CD4-positive, alpha-beta T cell treated with Interleukin-6 at 100 ng/mL for 8 hours (primary cell): ENCODE results near the gene MDFIC2.
"Not testable (repeated sequence)": the region's sequence is repeated elsewhere in the genome, so short reads cannot be mapped to it uniquely, and the experiment has no call there.

Experiments
- DNase-seq: peaks from one replicate; pipeline ENCODE4 v3.0.0-alpha.2; 2020; ENCODE audit warnings: mixed read lengths, low spot score

Gene MDFIC2

DNA sequence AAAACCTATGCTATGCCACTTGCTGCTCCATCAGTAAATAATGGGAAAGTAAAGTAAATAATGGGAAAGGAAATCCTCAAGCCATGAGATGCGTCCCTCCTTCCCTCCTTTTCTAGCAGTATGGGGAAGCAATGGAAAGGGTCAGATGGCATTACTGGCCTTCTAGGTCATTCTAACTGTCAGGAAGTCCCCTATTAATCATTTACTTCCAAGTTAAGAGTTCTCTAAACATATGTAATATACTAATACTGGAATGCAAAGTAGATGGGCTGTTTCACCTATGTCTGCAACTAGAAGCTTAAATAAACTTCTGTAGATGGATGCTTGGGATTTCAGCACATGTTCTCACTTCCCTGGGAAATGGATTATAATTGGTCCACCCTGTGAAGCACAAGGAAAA, 55.9 kb downstream of the MDFIC2 start:
- DNase-seq, result no peak

DNA sequence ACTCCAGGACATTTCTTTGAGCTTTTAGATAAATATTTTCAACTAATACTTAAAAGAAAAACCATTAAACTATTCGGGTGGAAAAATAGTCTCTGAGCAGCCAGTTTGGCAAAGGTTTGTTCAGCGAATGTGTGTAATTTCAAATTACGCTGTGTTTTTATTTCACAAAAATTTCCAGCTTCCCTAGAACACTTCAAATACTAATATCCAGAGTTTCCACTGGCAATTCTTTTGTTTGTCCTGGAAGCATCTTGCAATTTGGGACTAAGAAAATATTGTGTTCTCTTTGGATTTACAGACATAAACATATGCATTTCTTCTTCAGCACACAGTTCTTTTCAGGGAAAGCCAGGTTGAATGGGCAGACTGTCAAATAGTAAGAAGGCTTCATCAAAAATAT, 61.9 kb downstream of the MDFIC2 start:
- DNase-seq, result no peak

DNA sequence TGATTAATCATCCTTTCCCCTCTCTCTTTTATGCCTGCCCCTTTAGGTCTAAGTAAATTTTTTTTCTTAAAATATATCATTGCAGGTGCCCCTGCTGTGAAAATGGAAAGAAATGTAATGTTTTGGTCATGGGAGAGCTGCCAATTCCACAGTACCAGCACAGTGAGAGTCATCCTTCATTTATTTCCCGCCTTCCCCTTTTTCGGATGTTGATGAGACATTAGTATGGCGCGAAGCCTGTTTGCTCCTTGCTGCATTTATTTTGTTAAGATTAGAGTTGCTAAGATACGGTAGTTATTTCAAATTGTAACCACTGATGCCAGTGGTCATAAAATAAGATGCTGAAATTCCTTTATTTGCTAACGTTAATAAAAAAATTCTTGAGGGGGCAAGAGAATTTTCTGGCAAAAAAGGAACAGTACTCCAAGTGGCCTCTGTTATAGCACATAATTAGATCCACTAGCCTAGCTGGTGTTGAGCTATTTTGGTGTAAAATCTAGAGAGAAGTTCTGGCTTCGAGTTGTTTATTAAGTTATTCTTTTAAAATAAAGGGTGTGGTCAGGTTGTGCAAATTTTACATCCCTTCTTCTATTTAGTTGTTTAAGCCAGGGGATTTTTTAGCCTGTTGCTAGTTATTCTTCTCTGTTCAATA, 62.8 kb downstream of the MDFIC2 start:
- DNase-seq, result no peak

DNA sequence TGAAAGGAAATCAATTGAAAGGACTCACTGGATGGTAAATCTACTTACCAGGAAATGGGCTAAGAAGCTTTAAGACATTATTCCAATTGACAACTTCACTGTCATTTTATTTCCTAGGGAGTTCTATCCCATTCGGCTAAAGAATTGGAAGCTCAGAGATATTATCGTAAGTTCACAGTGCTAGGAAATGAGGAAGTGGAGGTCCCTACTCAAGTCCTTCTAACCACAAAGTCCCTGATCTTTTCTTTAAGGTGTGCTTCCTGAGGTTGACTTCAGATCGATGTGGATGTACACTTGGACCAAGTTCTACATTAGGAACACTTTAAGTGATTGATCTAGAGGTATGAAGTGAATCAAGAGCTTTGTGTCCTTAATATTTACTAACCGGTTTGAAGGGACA, 63.6 kb downstream of the MDFIC2 start:
- DNase-seq, result no peak

DNA sequence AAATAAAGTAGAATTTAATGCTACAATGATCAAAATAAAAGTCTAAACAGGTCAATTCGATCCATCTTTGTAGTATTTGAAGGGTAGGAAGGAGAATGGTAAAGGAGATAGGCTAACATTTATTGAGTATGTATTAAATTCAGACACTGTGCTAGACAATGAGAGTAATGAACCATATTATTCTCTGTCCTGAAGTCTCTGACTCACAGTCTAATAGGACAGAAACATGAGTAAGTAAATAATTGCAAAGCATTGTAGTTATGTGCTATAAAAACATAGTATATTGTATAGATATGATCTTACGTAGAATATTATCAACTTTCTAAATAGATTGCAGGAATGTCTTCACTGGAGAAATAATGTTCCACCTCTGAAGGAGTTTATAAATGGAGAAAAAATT, 64.5 kb downstream of the MDFIC2 start:
- DNase-seq, result no peak

DNA sequence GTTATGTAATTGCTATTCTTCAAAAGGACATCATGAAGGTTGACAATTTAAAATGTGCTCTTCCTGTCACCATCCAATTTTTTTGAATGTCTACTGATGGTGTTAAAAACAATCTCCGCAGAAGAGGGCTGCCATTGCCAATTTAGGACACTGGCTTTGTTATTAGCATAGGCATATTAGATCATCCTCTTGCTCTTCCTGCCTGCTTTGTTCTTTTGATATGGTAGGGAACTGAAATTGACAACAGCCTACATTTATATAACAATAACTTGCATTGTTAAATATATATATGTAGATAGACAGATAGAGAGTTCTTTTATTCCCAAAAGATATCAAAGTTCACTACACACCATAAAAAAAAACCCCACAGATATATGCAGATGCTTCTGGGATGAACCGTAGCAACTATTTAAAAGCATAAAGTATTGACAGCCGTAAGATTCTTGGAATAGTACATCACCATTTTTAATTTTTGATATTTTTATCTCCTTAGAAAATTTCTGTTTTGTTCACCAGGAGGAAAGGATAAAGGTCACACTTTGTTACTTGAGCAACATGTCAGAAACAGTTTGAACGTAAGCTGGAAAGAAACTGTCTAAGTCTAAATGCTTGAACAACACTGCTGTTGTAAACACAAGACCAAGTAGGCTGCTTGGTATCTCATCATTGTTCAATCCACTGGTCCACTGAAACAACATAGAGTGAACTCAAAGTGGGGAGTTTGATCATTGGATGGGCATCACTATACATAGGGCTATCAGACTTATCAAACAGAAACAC, 66.5 kb downstream of the MDFIC2 start:
- no peak for DNase-seq

DNA sequence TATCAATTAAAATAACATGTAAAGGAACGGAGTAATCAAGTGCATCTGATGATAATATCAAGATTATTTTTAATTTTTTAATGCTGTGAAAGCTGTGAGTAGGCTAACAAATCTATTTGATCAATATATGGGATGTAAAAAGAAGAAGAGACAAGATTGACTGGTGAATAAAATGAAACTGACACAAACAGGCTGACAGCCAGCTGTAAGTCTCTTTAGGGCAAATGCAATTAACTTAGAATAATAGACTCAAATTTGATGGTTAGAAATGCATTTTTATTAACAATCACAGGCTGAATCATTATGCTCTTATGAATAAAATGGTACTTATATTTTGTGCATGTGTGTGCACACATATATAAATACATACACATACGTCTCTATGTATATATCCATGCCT, 68.0 kb downstream of the MDFIC2 start:
- DNase-seq, result no peak

DNA sequence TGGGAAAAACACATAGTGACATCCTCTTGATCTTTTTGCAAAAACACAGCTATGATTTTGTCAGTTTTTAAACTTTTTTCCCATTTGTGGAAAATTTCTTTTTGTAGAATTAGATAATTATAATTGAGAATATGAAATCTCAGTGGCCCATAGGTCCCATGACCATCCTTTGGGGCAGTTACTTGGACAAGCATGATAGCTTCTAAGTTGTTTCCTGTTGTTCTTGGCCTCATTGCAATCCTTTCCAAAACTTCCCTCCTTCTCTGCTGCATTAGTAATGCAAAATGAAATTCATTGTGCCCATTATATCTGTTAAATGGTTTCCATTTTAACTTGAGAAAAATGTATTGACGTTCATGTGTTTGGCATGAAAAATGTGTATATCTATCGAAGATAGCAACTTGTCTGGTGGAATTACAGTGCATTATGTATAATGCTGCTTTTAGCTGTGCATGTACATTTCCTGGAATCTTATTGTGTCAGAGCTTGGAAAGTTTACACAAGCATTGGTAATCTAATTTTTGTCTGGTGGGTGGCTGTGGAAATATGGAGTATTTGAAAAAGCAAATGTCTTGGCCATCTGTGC, 70.0 kb downstream of the MDFIC2 start:
- no peak for DNase-seq

DNA sequence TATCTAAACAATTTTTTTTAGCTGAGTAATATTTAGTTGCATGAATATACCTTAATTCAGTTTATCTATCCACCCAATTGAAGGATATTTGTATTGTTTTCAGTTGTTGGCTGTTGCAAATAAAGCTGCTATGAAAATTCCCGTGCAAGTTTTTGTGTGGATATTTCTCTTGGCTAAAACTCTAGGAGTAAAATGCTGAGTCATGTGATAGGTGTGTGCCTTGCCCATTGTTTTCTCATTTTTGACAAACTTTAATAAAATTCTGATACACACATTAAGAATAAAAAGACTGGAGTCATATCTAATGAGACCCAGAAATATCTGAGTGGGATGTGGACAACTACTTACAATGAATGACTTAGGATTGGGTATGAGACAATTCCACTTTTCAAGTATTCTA, 78.6 kb downstream of the MDFIC2 start:
- no peak for DNase-seq

DNA sequence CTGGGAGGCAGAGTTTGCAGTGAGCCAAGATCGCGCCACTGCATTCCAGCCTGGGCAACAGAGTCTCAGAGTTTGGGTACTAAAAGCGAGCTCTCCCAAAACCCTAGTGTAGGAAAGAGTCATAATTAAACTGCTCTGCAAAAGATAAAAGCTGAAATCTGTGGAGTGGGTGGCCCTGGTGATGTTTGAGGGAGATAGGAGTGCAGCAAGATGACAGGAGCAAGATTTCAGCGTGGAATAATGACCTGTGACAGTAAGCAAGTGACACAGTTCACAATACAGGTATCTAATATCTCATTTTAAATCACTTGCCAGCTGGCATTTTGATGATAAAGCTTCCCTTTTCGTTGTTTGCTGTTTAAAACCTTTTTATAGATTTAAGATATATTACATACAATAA, 79.3 kb downstream of the MDFIC2 start:
- no peak for DNase-seq

DNA sequence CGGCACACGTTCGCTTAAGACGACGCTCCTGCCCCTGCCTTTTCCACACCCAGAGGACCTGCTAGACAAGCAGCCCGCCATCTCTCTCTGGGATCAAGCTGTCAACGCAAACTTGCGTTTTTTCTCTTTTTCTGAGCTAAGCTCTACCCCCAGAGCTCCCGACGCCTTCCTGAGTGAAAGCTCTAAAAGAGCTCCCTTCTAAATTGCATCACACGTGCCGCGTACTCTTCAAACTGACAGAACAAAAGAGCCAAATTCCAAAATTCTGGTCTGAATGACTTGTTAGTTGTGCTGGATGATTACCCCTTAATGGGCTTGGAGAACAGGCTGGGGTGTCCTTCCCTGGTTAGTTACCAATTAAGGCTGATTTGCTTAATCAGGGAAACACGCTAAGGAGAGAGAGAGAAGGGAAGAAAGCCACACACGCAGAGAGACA, 81.2 kb downstream of the MDFIC2 start:
- no peak for DNase-seq

DNA sequence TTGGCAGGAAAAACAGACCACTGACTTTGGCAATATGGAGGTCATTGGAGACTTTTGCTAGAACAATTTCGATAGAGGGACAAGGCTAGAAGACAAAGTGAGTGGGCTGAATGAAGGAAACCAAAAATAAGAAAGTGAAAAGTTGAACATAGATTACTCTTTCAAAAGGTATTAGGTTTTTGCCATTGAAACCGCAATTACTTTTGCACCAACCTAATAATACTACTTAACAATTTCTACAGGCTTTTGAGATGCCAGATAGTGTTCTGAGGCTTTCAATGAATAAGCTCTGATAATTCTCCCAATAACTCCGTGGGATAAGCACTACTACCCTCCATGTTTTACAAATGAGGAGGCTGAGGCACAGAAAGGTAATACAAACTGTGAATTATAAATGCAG, 85.0 kb downstream of the MDFIC2 start:
- no peak for DNase-seq

DNA sequence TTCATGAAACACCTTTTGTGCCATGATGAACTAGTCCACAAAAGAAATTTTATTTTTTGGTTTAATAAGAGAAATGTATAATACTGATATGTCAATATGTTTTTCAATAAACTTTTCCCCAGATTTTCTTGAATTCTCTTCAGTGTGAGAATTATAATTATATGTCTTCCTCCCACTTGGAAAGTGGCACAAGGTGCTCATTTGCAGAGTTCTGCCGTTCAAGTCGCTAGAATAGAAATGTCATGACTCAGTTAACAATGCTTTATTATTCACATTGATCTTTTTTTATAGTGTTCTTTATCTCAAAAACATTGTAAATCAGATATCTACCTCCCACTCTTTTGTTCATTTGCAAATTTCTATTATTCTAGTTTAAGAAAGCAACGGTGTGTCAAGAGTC, 87.3 kb downstream of the MDFIC2 start:
- no peak for DNase-seq

DNA sequence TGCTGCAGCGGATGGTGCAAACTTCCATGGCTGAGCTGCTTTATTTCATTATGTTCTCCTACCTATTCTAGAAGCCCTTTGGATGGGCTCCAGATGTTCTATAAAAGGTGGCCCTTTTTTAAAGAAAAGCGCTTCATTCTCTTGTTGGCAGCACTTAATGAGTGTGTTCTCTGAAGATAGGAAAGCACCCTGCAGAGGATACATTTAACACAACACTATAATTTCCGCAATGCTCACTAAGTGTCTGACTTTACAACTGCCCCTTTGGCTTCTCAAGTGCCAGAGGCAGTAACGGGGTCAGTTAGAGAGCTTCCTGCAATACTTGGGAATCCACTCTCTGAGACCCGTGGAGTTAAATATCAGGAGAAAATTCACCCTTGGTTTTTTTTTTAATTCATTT, 88.1 kb downstream of the MDFIC2 start:
- no peak for DNase-seq

DNA sequence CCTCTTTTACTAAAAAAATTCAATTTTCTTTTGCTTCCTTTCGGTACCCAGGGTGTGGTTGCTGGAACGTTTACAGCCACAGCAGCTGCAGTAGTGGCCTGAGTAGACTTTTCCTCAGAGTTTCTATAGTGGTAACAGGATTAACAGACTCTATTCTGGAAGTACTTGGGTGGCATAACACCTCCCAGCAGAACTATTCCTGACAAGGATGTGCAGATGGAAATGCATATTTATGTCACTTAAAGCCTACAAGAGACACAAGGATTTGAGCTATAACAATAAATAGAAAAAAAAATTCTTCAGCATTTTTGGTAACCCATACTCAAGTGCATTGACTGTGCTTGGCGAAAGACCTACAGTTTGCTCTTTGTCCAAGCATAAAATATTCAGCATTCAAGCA, 94.0 kb downstream of the MDFIC2 start:
- DNase-seq, result no peak

DNA sequence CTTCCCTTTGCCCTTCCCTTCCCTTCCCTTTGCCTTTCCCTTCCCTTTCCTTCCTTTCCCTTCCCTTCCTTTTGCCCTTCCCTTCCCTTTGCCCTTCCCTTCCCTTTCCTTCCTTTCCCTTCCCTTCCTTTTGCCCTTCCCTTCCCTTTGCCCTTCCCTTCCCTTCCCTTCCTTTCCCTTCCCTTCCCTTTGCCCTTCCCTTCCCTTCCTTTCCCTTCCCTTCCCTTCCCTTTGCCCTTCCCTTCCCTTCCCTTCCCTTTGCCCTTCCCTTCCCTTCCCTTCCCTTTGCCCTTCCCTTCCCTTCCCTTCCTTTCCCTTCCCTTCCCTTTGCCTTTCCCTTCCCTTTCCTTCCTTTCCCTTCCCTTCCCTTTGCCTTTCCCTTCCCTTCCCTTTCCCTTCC, 101.2 kb downstream of the MDFIC2 start:
- not testable (repeated sequence) for DNase-seq

DNA sequence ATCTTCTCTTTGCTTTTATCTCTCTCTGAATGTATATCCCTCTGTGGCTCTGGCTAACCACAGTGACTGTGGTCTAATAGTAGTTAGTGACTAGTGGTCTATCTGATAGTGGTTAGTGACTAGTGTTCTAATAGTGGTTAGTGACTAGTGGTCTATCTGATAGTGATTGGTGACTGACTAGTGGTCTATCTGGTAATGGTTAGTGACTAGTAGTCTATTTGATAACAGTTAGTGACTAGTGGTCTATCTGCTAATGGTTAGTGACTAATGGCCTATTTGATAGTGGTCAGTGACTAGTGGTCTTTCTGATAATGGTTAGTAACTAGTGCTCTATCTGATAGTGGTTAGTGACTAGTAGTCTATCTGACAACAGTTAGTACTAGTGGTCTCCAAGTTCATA, 110.5 kb downstream of the MDFIC2 start:
- no peak for DNase-seq

DNA sequence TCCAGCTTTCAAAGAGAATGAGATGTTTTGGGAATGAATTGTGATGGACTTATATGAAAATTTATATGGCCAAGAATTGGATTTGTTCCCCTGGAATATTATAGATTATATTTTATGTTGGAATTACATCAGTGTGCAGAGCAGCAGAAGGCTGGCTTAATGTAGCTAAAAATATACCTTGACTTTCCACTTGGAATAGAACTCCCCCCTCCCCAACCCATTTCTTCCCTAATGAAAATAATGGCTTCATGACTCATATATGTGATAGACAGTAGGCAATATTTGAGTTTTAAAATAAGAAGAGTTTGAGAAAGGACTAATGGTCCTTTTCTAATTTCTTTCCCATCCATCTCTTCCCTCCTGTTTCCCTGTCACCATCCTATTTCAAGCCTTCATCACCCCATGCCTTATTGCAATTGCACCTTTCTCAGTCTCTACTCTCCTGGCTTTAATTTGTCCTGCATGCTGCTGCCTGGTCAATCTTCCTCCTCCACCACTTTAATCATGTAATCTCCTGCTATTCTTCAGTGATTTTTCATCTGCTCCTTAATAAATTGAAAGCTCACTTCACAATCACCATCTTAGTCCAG, 122.5 kb downstream of the MDFIC2 start:
- DNase-seq, result no peak

DNA sequence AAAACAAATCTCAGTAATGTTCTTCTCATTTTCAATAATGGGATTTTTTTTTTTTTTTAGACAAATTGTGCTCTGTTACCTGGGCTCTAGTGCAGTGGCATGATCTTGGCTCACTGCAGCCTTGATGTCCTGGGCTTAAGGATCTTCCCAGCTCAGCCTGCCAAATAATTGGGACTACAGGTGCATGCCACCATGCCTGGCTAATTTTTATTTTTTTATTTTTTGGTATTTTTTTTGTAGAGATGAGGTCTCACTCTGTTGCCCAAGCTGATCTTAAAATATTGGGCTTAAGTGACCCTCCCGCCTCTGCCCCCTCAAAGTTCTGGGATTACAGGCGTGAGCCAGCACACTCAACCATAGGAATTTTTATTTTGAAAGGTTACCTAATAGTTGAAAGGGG, 126.2 kb downstream of the MDFIC2 start:
- DNase-seq, result no peak

DNA sequence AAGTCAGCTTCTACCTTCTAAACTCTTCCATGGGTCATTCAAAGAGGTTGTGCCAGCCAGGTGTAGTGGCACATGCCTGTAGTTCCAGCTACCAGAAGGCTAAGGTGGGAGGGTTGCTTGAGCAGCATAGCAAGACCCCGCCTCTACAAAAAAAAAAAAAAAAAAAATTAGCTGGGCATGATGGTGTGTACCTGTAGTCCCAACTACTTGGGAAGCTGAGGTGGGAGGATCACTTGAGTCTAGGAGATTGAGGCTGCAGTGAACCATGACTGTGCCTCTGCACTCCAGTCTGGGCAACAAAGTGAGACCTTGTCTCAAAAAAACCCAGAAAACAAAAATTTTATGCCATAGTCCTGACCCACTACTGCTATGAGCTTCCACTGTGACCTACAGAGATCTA, 126.8 kb downstream of the MDFIC2 start:
- DNase-seq, result no peak

DNA sequence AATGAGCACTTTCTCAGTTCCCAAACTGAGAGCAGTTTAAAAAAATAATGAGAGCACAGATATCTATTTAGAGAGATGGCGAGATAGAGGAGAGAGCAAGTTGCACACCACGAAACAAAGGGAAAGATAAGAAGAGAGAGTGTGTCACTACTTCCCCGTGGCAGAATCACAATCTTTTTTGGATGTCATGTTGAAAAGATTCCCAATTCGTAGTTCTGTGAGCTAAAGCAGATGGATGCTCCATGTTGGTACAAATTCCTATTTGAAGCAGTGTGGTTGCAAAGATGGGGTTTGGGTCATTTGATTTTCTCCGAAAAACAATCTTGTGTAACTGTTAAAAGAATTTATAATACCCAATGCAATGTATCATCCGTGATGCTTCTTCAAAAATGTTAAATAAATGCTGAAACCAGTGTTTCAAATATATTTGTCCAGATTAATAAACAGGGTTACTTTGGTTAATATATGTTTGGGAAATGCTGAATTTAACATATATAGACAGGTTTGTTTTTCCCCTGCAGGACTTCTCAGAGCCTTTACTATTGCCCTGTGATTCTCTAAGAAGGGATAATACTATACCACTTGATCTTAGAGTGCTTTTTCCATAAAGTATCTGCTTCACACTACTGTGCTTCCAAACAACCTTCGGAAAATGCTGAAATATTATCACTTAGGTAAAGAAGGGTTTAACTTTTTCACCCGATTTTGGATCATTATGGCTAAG, 128.5 kb downstream of the MDFIC2 start:
- no peak for DNase-seq

DNA sequence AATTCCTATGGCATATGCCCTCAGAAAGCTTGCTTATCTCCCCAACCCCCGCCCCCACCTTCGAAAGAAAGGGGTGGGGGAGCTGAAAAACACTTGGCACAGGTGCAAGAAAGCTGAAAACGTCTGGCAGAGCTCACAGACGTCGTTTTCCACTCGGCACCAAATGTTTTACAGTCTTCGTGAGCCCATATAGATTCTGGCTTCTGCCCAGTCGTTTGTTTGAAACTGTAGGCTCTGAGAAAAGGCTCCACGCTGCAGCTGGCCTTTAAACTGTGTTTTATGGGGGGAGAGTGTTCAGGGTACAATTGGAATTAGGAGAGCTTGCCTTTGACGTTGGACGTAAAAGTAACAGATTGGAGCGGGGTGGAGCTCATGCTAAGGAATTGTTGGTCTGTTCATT, 130.3 kb downstream of the MDFIC2 start:
- no peak for DNase-seq

DNA sequence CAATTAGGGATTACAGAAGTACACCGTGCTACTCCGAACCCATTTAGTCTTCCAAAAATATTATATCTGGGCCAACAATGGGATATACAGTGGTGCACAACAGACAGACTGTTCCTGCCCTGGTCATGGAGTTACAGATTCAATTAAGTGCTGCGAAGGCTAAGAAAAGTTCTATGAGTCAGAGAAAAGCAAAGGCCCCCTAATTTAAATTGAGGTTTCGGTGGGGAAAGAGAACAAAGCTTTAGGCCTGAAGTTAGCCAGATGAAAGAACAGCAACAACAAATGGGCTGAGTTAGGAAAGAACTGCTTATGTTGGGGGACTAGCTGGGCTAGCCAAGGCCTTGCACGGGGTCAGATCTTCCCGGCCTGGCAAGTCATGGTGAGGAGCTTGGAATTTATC, 131.8 kb downstream of the MDFIC2 start:
- no peak for DNase-seq
